K562 (cell line): Measurements from ENCODE around the gene CERS6.

ENCODE experiments used
- GABPB1 ChIP-seq: sonication (generic); formaldehyde crosslinking; IDR thresholded peaks from 2 replicates; pipeline ENCODE4 v1.8.0; 2022; ENCODE audit warnings: mild to moderate bottlenecking, missing genetic modification reagents
- MED1 ChIP-seq: sonication (generic); formaldehyde crosslinking; IDR thresholded peaks from 2 replicates; pipeline ENCODE4 v1.8.1; 2023; ENCODE audit warnings: missing genetic modification reagents, borderline replicate concordance
- OTX1 ChIP-seq: fragments of 450-650 bp; formaldehyde crosslinking; IDR thresholded peaks from 2 replicates; pipeline ENCODE4 v1.4.0; 2022; ENCODE audit warnings: mild to moderate bottlenecking
- SREBF1 ChIP-seq: fragments of 150-350 bp; IDR thresholded peaks from 2 replicates; pipeline ENCODE4 v1.6.1; 2014; ENCODE audit warnings: antibody characterized with exemption, low read depth, low read length, borderline replicate concordance
- TBP ChIP-seq: optimal IDR thresholded peaks from 2 replicates; pipeline ENCODE3; 2011; ENCODE audit warnings: low read depth, low read length, improper control_type of control experiment
- TCF7 ChIP-seq: sonication (generic); IDR thresholded peaks from 2 replicates; pipeline ENCODE4 v1.6.1; 2016; ENCODE audit warnings: antibody characterized with exemption, borderline replicate concordance
- ZFX ChIP-seq: sonication (generic); formaldehyde crosslinking; IDR thresholded peaks from 2 replicates; pipeline ENCODE4 v1.8.0; 2022; ENCODE audit warnings: mild to moderate bottlenecking, missing genetic modification reagents, moderate library complexity
- ZNF212 ChIP-seq: fragments of 450-650 bp; formaldehyde crosslinking; IDR thresholded peaks from 2 replicates; pipeline ENCODE4 v1.4.0; 2020; ENCODE audit warnings: mild to moderate bottlenecking
- TF ChIP-seq, protein P1 (sequence below), 2 experiments: IDR thresholded peaks; 2 replicates each; pipeline ENCODE4 v1.6.1; 2012; ENCODE audit warnings: improper control_type of control experiment in 2 of 2, low read depth in 2 of 2, low read length in 2 of 2, borderline replicate concordance in 1 of 2

DNA sequence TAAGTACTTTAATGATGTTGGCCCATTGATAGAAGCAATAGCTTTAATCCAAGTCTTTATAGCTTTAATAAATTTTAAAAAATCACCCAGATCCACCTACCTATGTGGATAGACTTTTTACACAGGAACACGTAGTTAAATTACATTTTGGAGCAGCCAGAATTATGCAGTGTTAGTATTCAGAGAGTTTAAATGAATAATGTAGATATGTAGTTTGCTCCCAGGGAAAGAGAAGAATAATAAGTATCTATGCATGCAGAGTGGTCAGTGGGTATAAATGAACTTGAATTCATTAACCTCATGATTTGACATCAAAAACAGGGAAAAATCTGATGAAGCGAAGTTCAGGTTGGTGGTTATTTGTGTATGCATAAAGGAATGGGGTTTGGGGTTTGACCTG is 146.3 kb downstream of the CERS6 start:
- TF ChIP-seq MED1 (CRISPR knock-in tag), result no peak
- TF ChIP-seq ZFX (CRISPR knock-in tag), result no peak
- TF ChIP-seq ZNF212, result no peak
- TF ChIP-seq GABPB1 (CRISPR knock-in tag), result no peak
- no peak for TF ChIP-seq SREBF1
- TF ChIP-seq TCF7, result no peak
- TF ChIP-seq OTX1 (CRISPR knock-in tag), result no peak
- TF ChIP-seq, protein P1, sequence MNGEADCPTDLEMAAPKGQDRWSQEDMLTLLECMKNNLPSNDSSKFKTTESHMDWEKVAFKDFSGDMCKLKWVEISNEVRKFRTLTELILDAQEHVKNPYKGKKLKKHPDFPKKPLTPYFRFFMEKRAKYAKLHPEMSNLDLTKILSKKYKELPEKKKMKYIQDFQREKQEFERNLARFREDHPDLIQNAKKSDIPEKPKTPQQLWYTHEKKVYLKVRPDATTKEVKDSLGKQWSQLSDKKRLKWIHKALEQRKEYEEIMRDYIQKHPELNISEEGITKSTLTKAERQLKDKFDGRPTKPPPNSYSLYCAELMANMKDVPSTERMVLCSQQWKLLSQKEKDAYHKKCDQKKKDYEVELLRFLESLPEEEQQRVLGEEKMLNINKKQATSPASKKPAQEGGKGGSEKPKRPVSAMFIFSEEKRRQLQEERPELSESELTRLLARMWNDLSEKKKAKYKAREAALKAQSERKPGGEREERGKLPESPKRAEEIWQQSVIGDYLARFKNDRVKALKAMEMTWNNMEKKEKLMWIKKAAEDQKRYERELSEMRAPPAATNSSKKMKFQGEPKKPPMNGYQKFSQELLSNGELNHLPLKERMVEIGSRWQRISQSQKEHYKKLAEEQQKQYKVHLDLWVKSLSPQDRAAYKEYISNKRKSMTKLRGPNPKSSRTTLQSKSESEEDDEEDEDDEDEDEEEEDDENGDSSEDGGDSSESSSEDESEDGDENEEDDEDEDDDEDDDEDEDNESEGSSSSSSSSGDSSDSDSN (IDR thresholded peaks at IDR 0.05; ENCODE audit: borderline replicate concordance in 1 of 2, low read depth in 2 of 2, low read length in 2 of 2), result no peak
- no peak for TF ChIP-seq TBP
